ENCODE data around the gene LFNG.

GRCh38 chr7:2483494-2483893 lies 36.1 kb upstream of the LFNG start:
- TF ChIP-seq, protein P1, sequence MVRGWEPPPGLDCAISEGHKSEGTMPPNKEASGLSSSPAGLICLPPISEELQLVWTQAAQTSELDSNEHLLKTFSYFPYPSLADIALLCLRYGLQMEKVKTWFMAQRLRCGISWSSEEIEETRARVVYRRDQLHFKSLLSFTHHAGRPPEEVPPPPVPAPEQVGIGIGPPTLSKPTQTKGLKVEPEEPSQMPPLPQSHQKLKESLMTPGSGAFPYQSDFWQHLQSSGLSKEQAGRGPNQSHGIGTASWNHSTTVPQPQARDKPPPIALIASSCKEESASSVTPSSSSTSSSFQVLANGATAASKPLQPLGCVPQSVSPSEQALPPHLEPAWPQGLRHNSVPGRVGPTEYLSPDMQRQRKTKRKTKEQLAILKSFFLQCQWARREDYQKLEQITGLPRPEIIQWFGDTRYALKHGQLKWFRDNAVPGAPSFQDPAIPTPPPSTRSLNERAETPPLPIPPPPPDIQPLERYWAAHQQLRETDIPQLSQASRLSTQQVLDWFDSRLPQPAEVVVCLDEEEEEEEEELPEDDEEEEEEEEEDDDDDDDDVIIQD (CRISPR knock-in tag; IDR thresholded peaks at IDR 0.05; ENCODE audit: low read depth): no peak
- TF ChIP-seq TCF12 (IDR thresholded peaks at IDR 0.05) (no peak), TCF12 (CRISPR knock-in tag; IDR thresholded peaks at IDR 0.05) (no peak)
- TF ChIP-seq, protein P2, sequence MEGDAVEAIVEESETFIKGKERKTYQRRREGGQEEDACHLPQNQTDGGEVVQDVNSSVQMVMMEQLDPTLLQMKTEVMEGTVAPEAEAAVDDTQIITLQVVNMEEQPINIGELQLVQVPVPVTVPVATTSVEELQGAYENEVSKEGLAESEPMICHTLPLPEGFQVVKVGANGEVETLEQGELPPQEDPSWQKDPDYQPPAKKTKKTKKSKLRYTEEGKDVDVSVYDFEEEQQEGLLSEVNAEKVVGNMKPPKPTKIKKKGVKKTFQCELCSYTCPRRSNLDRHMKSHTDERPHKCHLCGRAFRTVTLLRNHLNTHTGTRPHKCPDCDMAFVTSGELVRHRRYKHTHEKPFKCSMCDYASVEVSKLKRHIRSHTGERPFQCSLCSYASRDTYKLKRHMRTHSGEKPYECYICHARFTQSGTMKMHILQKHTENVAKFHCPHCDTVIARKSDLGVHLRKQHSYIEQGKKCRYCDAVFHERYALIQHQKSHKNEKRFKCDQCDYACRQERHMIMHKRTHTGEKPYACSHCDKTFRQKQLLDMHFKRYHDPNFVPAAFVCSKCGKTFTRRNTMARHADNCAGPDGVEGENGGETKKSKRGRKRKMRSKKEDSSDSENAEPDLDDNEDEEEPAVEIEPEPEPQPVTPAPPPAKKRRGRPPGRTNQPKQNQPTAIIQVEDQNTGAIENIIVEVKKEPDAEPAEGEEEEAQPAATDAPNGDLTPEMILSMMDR (CRISPR knock-in tag; IDR thresholded peaks at IDR 0.05): no peak

All from HepG2 (cell line).